IMR-90 (cell line): ENCODE measurements around the gene ARHGEF1. TPM values are rescaled to one million over a fixed set of nuclear protein-coding genes. Genes with fewer than 3 reads are reported as not detected.

Experiments used
- ATAC-seq: fragments of 200-7000 bp; cut with Tn5 transposase; 2 replicates; pipeline ENCODE4 v1.9.1; 2020; ENCODE audit warnings: low read depth, mild to moderate bottlenecking, moderate library complexity
- BruUV-seq: library from RNA; stranded (reverse); fragments of 400-500 nt; replicated peaks from 2 replicates; lab custom pipeline; 2021; lab: Mats Ljungman, UMichigan
- CTCF ChIA-PET: fragments of 300-600 bp; formaldehyde crosslinking; extraction: SDS; loops from one replicate; lab custom pipeline; 2021; ENCODE audit warnings: antibody characterized with exemption; lab: Yijun Ruan, JAX
- POLR2A ChIA-PET: fragments of 300-600 bp; sonication (Branson Sonifier 250); formaldehyde crosslinking; loops from one replicate; lab custom pipeline; 2022; ENCODE audit warnings: antibody characterized with exemption; ENCODE audit not compliant: unreplicated experiment; lab: Charles Lee
- DNase-seq: peaks from one replicate; pipeline ENCODE4 v3.0.0; 2013
- H2AFZ ChIP-seq: replicated peaks from 2 replicates; pipeline ENCODE3; 2013; ENCODE audit warnings: low read length, mild to moderate bottlenecking; ENCODE audit not compliant: poor library complexity
- H2AK5ac ChIP-seq: 2 replicates; pipeline ENCODE4 v1.6.1; 2013; ENCODE audit warnings: low read depth, low read length, inconsistent platforms
- H2AK9ac ChIP-seq: replicated peaks from 2 replicates; pipeline ENCODE3; 2013; ENCODE audit warnings: mild to moderate bottlenecking, low read depth, low read length, moderate library complexity; ENCODE audit not compliant: poor library complexity
- H2BK120ac ChIP-seq: 2 replicates; pipeline ENCODE4 v1.6.1; 2013; ENCODE audit warnings: low read depth, low read length, inconsistent platforms
- H2BK15ac ChIP-seq: 3 replicates; pipeline ENCODE4 v1.6.1; 2013; ENCODE audit warnings: low read depth, low read length, inconsistent platforms
- H2BK20ac ChIP-seq: 2 replicates; pipeline ENCODE4 v1.6.1; 2013; ENCODE audit warnings: low read depth, mild to moderate bottlenecking, inconsistent platforms, low read length, moderate library complexity
- H2BK5ac ChIP-seq: 2 replicates; pipeline ENCODE4 v1.6.1; 2013; ENCODE audit warnings: mild to moderate bottlenecking, low read depth, low read length, inconsistent platforms; ENCODE audit not compliant: poor library complexity, severe bottlenecking
- H3K14ac ChIP-seq: replicated peaks from 2 replicates; pipeline ENCODE4 v1.6.1; 2013; ENCODE audit warnings: low read depth, low read length, inconsistent platforms
- H3K18ac ChIP-seq: 2 replicates; pipeline ENCODE4 v1.6.1; 2013; ENCODE audit warnings: low read depth, low read length, control low read depth
- H3K23ac ChIP-seq: 2 replicates; pipeline ENCODE4 v1.6.1; 2013; ENCODE audit warnings: low read depth, low read length, inconsistent platforms
- H3K27ac ChIP-seq: 2 replicates; pipeline ENCODE4 v1.5.1; 2013; ENCODE audit warnings: mild to moderate bottlenecking, control low read depth, low read length; ENCODE audit not compliant: insufficient read depth
- H3K27me3 ChIP-seq: 2 replicates; pipeline ENCODE4 v1.6.1; 2013; ENCODE audit warnings: low read length; ENCODE audit not compliant: control insufficient read depth, insufficient read depth
- H3K36me3 ChIP-seq: 2 replicates; pipeline ENCODE4 v1.6.1; 2013; ENCODE audit warnings: low read length, mixed read lengths; ENCODE audit not compliant: control insufficient read depth, insufficient read depth
- H3K4ac ChIP-seq: 2 replicates; pipeline ENCODE4 v1.6.1; 2013; ENCODE audit warnings: low read depth, low read length, inconsistent platforms
- H3K4me1 ChIP-seq: 2 replicates; pipeline ENCODE4 v1.6.1; 2013; ENCODE audit warnings: low read length, mixed read lengths; ENCODE audit not compliant: control insufficient read depth, insufficient read depth
- H3K4me2 ChIP-seq: 2 replicates; pipeline ENCODE4 v1.6.1; 2013; ENCODE audit warnings: low read depth, mild to moderate bottlenecking, control low read depth, low read length, moderate library complexity
- H3K4me3 ChIP-seq: 2 replicates; pipeline ENCODE4 v1.5.1; 2013; ENCODE audit warnings: low read depth, mild to moderate bottlenecking, control low read depth, low read length, moderate library complexity; ENCODE audit not compliant: insufficient read depth
- H3K56ac ChIP-seq: 2 replicates; pipeline ENCODE4 v1.6.1; 2013; ENCODE audit warnings: low read length, inconsistent platforms; ENCODE audit not compliant: insufficient read depth; ENCODE audit errors: extremely low read depth
- H3K79me1 ChIP-seq, 2 experiments: 2 replicates each; pipeline ENCODE4 v1.6.1; 2013; ENCODE audit warnings: low read length in 2 of 2, inconsistent platforms in 1 of 2, low read depth in 1 of 2
- H3K9ac ChIP-seq: 2 replicates; pipeline ENCODE4 v1.6.1; 2013; ENCODE audit warnings: low read depth, low read length, control low read depth
- H3K9me1 ChIP-seq: 2 replicates; pipeline ENCODE4 v1.6.1; 2013; ENCODE audit warnings: low read length, inconsistent platforms; ENCODE audit not compliant: insufficient read depth
- H3K9me3 ChIP-seq: 2 replicates; pipeline ENCODE4 v1.6.1; 2013; ENCODE audit warnings: low read length; ENCODE audit not compliant: control insufficient read depth, insufficient read depth
- H4K20me1 ChIP-seq: 2 replicates; pipeline ENCODE4 v1.6.1; 2013; ENCODE audit warnings: low read length, inconsistent platforms; ENCODE audit not compliant: insufficient read depth
- H4K5ac ChIP-seq: 2 replicates; pipeline ENCODE4 v1.6.1; 2013; ENCODE audit warnings: mild to moderate bottlenecking, low read depth, low read length, control low read depth
- H4K8ac ChIP-seq, 2 experiments: 2 replicates each; pipeline ENCODE4 v1.6.1; 2013; ENCODE audit warnings: low read depth in 2 of 2, low read length in 2 of 2, control low read depth in 1 of 2, inconsistent platforms in 1 of 2
- H4K91ac ChIP-seq: 2 replicates; pipeline ENCODE4 v1.6.1; 2013; ENCODE audit warnings: low read depth, low read length, inconsistent platforms; ENCODE audit not compliant: insufficient read depth
- BHLHE40 ChIP-seq: fragments of 150-350 bp; IDR thresholded peaks from 2 replicates; pipeline ENCODE4 v1.6.1; 2016; ENCODE audit warnings: mild to moderate bottlenecking, low read depth, low read length
- CEBPB ChIP-seq: IDR thresholded peaks from 2 replicates; pipeline ENCODE4 v1.6.1; 2012; ENCODE audit warnings: low read depth, low read length, improper control_type of control experiment
- CHD1 ChIP-seq: IDR thresholded peaks from 2 replicates; pipeline ENCODE4 v1.6.1; 2012; ENCODE audit warnings: low read depth, low read length, improper control_type of control experiment
- MAFK ChIP-seq: IDR thresholded peaks from 2 replicates; pipeline ENCODE4 v1.6.1; 2012; ENCODE audit warnings: low read depth, low read length, improper control_type of control experiment
- MXI1 ChIP-seq: IDR thresholded peaks from 2 replicates; pipeline ENCODE4 v1.6.1; 2012; ENCODE audit warnings: low read depth, mild to moderate bottlenecking, low read length, moderate library complexity, borderline replicate concordance
- POLR2A ChIP-seq: IDR thresholded peaks from 2 replicates; pipeline ENCODE4 v1.6.1; 2012; ENCODE audit warnings: mild to moderate bottlenecking, low read depth, low read length
- RAD21 ChIP-seq: IDR thresholded peaks from 2 replicates; pipeline ENCODE4 v1.6.1; 2012; ENCODE audit warnings: low read length, improper control_type of control experiment
- RCOR1 ChIP-seq: IDR thresholded peaks from 2 replicates; pipeline ENCODE4 v1.6.1; 2012; ENCODE audit warnings: mild to moderate bottlenecking, low read length, improper control_type of control experiment; ENCODE audit not compliant: insufficient replicate concordance
- SMC3 ChIP-seq: fragments of 150-350 bp; IDR thresholded peaks from 2 replicates; pipeline ENCODE4 v1.6.1; 2016; ENCODE audit warnings: low read depth, mild to moderate bottlenecking, antibody characterized with exemption, low read length, moderate library complexity
- WGBS, 2 experiments: methylation state at CpG; one replicate each; pipeline versions ENCODE4 v1.1.5 to v1.1.7; 2013; ENCODE audit warnings: missing lambda C conversion rate in 2 of 2; ENCODE audit not compliant: insufficient read length in 1 of 2; ENCODE audit errors: extremely low coverage in 2 of 2; 5-methylcytosine and 5-hydroxymethylcytosine counted together
- dilution Hi-C: fragments of 300-500 bp; cut with HindIII; formaldehyde crosslinking; loops from one replicate; pipeline ENCODE4 v1.14.3; 2018; ENCODE audit warnings: low sequenced_read_pairs; ENCODE audit not compliant: unreplicated experiment
- in situ Hi-C: fragments of 300-500 bp; cut with MboI; formaldehyde crosslinking; loops from 3 replicates; pipeline ENCODE4 v1.14.3; 2019; ENCODE audit warnings: low sequenced_read_pairs, inconsistent platforms, mixed read lengths
- intact Hi-C: fragments of 100-400 bp; cut with micrococcal nuclease; formaldehyde crosslinking; loops from 2 replicates; pipeline ENCODE4 v1.10.0; 2022
- polyA plus RNA-seq, 3 experiments: library from polyadenylated mRNA; depleted of rRNA; stranded (reverse); fragments of >200 nt; gene quantifications; 2 replicates each; pipeline ENCODE4 v1.2.3, GENCODE V29; 2012; ENCODE audit warnings: low replicate concordance in 1 of 3
- total RNA-seq: library from RNA; depleted of rRNA; stranded (reverse); fragments of >200 nt; gene quantifications from 2 replicates; pipeline ENCODE4 v1.2.3, GENCODE V29; 2012
- TF ChIP-seq, protein P1 (sequence below): conservative IDR thresholded peaks from 2 replicates; pipeline ENCODE4 v1.5.1; 2012; ENCODE audit warnings: mild to moderate bottlenecking, low read depth, low read length, improper control_type of control experiment
- TF ChIP-seq, protein P2 (sequence below): fragments of 150-350 bp; IDR thresholded peaks from 2 replicates; pipeline ENCODE4 v1.6.1; 2016; ENCODE audit warnings: low read depth, mild to moderate bottlenecking, low read length, moderate library complexity, borderline replicate concordance
- TF ChIP-seq, protein P3 (sequence below): fragments of 150-350 bp; IDR thresholded peaks from 2 replicates; pipeline ENCODE4 v1.6.1; 2017; ENCODE audit warnings: mild to moderate bottlenecking, antibody characterized with exemption, low read length, low read depth

The ARHGEF1 gene
- total and polyA plus RNA-seq, 2 of the 4 experiments (the other 2 are of a cell fraction), result 11.5 to 47.1 TPM

DNA sequence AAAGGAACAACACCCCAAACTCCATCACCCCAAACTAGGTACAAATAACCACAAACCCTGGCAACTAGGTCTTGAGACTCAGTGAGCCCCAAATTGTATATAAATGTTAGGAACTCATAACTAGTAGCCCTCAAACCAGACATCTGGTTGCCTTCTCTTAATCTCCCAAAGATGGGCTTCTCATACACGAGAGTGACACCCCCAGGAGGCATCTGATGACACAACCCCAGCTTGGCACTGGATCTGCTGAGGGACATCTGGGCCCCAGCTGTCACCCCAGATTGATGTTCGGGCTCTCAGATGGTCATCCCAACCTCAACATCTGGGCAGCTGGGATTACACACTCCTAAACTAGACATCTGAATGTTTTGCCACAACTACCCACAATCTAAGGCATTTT lies 61.4 kb downstream of the ARHGEF1 start:
- Histone ChIP-seq H4K91ac (no peak overlapping the region), H3K4me1 (no peaks in the 10 kb centered on the region; the same call in 1 of the 2 replicates), H3K4me3 (no peak overlapping the region), H4K20me1 (no peaks in the 10 kb centered on the region), H2BK15ac (no peak overlapping the region), H2AFZ (no peak overlapping the region), H3K4ac (no peak overlapping the region), H3K27me3 (peaks cover 8% of the 10 kb centered on the region), H3K4me2 (no peak overlapping the region), H3K9me3 (no peaks in the 10 kb centered on the region), H3K36me3 (no peaks in the 10 kb centered on the region), H4K5ac (no peak overlapping the region), H3K79me1 (no peaks in the 10 kb centered on the region), H3K9me1 (no peaks in the 10 kb centered on the region), H3K14ac (no peak overlapping the region), H2AK9ac (no peak overlapping the region), H2BK20ac (no peak overlapping the region), H3K18ac (no peak overlapping the region), H2BK5ac (no peak overlapping the region), H4K8ac (no peak overlapping the region), H3K23ac (no peak overlapping the region), H3K56ac (no peak overlapping the region), H3K9ac (no peak overlapping the region), H3K27ac (no peak overlapping the region), H2BK120ac (no peak overlapping the region), H2AK5ac (no peak overlapping the region)
- intact Hi-C loops (no loop called here), in situ Hi-C loops (no loop called here), dilution Hi-C loops (no loop called here)
- 83% methylated on average over 1 of the region's 2 CpGs; no CpG with 5 or more reads in 1 of the 2 experiments for WGBS, 2 experiments
- ChIA-PET POLR2A (interaction anchor here (0.7 kb wide), 1 partner anchor 43 kb away, joined by 7 read pairs; no protein-coding TSS in a partner anchor), CTCF (no interaction called here)
- ATAC-seq (no peak), DNase-seq (no peak)
- BruUV-seq, result no TSS peak
- TF ChIP-seq, protein P1, sequence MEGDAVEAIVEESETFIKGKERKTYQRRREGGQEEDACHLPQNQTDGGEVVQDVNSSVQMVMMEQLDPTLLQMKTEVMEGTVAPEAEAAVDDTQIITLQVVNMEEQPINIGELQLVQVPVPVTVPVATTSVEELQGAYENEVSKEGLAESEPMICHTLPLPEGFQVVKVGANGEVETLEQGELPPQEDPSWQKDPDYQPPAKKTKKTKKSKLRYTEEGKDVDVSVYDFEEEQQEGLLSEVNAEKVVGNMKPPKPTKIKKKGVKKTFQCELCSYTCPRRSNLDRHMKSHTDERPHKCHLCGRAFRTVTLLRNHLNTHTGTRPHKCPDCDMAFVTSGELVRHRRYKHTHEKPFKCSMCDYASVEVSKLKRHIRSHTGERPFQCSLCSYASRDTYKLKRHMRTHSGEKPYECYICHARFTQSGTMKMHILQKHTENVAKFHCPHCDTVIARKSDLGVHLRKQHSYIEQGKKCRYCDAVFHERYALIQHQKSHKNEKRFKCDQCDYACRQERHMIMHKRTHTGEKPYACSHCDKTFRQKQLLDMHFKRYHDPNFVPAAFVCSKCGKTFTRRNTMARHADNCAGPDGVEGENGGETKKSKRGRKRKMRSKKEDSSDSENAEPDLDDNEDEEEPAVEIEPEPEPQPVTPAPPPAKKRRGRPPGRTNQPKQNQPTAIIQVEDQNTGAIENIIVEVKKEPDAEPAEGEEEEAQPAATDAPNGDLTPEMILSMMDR, result no peak
- TF ChIP-seq, protein P2, sequence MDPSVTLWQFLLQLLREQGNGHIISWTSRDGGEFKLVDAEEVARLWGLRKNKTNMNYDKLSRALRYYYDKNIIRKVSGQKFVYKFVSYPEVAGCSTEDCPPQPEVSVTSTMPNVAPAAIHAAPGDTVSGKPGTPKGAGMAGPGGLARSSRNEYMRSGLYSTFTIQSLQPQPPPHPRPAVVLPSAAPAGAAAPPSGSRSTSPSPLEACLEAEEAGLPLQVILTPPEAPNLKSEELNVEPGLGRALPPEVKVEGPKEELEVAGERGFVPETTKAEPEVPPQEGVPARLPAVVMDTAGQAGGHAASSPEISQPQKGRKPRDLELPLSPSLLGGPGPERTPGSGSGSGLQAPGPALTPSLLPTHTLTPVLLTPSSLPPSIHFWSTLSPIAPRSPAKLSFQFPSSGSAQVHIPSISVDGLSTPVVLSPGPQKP, result no peak
- TF ChIP-seq SMC3 (no peak), RAD21 (no peak), CHD1 (no peak), RCOR1 (no peak), CEBPB (no peak), BHLHE40 (no peak), MAFK (no peak), POLR2A (no peak), MXI1 (no peak)
- TF ChIP-seq, protein P3, sequence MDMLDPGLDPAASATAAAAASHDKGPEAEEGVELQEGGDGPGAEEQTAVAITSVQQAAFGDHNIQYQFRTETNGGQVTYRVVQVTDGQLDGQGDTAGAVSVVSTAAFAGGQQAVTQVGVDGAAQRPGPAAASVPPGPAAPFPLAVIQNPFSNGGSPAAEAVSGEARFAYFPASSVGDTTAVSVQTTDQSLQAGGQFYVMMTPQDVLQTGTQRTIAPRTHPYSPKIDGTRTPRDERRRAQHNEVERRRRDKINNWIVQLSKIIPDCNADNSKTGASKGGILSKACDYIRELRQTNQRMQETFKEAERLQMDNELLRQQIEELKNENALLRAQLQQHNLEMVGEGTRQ, result no peak
